ENCODE measurements around the gene COL20A1.

GRCh38 chr20:63260521-63260920 is 32.5 kb upstream of the COL20A1 start:
- no peak for TF ChIP-seq CTCF (IDR thresholded peaks at IDR 0.05)
- no peak for TF ChIP-seq POLR2A (IDR thresholded peaks at IDR 0.05)

All from right lobe of liver (tissue), 4 donors.